Fibroblast of villous mesenchyme (primary cell): Measurements from ENCODE around the gene SWSAP1. TPM values are rescaled to one million over a fixed set of nuclear protein-coding genes. Genes with fewer than 3 reads are reported as not detected.
"Not testable (repeated sequence)": the region's sequence is repeated elsewhere in the genome, so short reads cannot be mapped to it uniquely, and the experiment has no call there.

Experiments used
- DNase-seq: peaks from one replicate; pipeline ENCODE4 v3.0.0-alpha.2; 2010; ENCODE audit warnings: low read depth
- H3K4me3 ChIP-seq: 2 replicates; pipeline ENCODE4 v1.5.1; 2011; ENCODE audit warnings: low read depth, mild to moderate bottlenecking, low read length
- CTCF ChIP-seq: IDR thresholded peaks from 2 replicates; pipeline ENCODE4 v1.5.1; 2012; ENCODE audit warnings: low read depth, mild to moderate bottlenecking, low read length; ENCODE audit not compliant: insufficient read depth
- total RNA-seq: library from RNA; depleted of rRNA; stranded (reverse); fragments of >200 nt; gene quantifications from 2 replicates; pipeline ENCODE4 v1.2.3, GENCODE V29; 2012

SWSAP1 gene
- total RNA-seq, 1 donor, result 0.86 TPM

DNA sequence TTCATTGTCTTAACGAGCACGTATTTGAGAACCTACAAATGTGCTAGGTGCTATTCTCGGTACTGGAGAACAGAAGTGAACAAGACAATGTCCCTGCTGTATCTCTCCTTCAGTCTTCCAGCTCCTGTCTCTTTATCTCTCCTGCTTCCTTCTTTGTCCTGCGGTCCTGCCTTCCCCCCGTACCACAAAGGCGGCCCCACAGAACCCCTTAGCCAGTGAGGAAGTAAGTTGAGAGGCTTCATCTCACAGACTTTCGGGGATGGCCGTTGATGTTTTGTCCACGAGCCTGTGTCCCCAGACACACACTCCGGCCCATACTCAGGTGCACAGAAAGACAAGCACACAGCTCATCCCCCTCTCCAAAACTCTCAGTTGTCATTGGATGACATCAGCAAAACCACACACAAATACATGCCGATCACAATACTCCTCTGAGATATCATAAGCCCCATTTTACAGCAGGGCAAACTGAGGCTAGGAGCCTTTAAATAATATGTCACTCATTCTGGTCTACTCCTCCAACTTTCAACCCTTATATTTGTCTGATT is 507 bp upstream of the SWSAP1 start:
- TF ChIP-seq CTCF, result no peak
- no peak for DNase-seq
- peak overlapping the region; percentile 75 for H3K4me3 ChIP-seq

- H3K4me3 ChIP-seq, result peak overlapping the region; percentile 75
- TF ChIP-seq CTCF, result no peak
- DNase-seq, result no peak
Observed at GRCh38 chr19:11375143-11375948, 880 bp downstream of the SWSAP1 start.

- peak; percentile 85 for DNase-seq
- TF ChIP-seq CTCF, result no peak
- no peak overlapping the region for H3K4me3 ChIP-seq
Observed at GRCh38 chr19:11377237-11377636, 2.8 kb downstream of the SWSAP1 start.

GRCh38 chr19:11377756-11378155 is 3.3 kb downstream of the SWSAP1 start:
- no peak for DNase-seq
- no peak for TF ChIP-seq CTCF
- H3K4me3 ChIP-seq, result no peak overlapping the region

DNA sequence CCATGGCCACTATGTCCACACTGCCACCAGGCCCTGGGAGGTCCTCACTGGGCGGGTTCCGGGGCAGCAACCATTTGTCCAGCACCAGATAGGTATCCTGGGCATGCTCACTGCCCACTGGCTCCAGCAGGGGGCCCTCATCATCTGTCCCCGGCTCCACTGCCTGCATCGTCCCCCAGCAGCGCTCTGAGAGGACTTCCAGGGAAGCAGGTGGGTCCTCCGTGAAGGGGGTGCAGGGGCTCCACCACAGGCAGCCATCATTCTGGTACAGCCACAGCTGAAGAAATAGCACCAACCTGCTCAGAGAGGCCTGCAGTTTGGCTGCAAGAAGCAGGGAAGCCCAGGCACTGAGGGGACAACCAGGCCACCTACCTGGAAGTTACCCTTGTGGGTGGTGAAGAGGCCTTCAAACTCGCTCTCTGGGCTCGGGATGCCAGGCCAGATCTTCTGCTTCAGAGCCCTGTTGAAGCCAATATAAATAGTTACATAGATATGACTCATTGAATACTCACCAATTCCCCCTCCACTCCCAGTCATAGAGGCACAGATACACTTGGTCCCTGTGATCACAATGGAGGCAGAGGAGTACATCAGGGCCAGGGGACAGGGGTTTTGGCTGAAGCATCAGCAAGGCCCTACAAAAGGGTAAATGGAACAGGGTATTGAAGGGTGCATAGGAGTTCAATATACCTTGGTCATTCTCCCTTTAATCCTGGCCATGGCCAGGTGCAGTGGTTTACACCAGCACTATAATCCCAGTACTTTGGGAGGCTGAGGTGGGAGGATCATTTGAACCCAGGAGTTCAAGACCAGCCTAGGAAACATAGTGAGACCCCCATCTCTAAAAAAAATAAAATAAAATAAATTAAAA is 4.1 kb downstream of the SWSAP1 start:
- DNase-seq, result peak; percentile 37
- peak; percentile 77 for TF ChIP-seq CTCF
- H3K4me3 ChIP-seq, result no peak overlapping the region

GRCh38 chr19:11379269-11379845 is 4.9 kb downstream of the SWSAP1 start:
- H3K4me3 ChIP-seq, DNase-seq: not testable (repeated sequence)

GRCh38 chr19:11379857-11380350 is 5.4 kb downstream of the SWSAP1 start:
- TF ChIP-seq CTCF, result no peak
- H3K4me3 ChIP-seq, result no peak overlapping the region
- DNase-seq, result no peak
